Stimulated activated memory B cell treated with anti-CD40 and anti-IgM and Interleukin-4, amounts not matched to agents 10 μg/mL and 1 μg/mL and 100 μg/mL, for 72 hours (primary cell): ENCODE measurements around the gene SLC25A17.
A peak's percentile ranks its signal among the peaks of the same experiment; 100 is the strongest.

Source experiments
- ATAC-seq: fragments of 150-1000 bp; cut with Tn5 transposase; 2 replicates; pipeline ENCODE4 v1.10.0; 2021
- H3K27ac Mint-ChIP-seq: one replicate; pipeline ENCODE4 v1.8.0; 2022; ENCODE audit warnings: mild to moderate bottlenecking, mixed read lengths
- H3K27me3 Mint-ChIP-seq: one replicate; pipeline ENCODE4 v1.8.0; 2022; ENCODE audit warnings: mixed read lengths
- H3K36me3 Mint-ChIP-seq: one replicate; pipeline ENCODE4 v1.8.0; 2022; ENCODE audit warnings: mixed read lengths
- H3K4me1 Mint-ChIP-seq: one replicate; pipeline ENCODE4 v1.8.0; 2022; ENCODE audit warnings: mixed read lengths
- H3K4me3 Mint-ChIP-seq: one replicate; pipeline ENCODE4 v1.8.0; 2022; ENCODE audit warnings: mild to moderate bottlenecking, moderate library complexity, mixed read lengths
- H3K9me3 Mint-ChIP-seq: one replicate; pipeline ENCODE4 v1.8.0; 2022; ENCODE audit warnings: mixed read lengths

The SLC25A17 gene

GRCh38 chr22:40751250-40751649 lies 67.9 kb downstream of the SLC25A17 start:
- Mint-ChIP-seq H3K4me3 (no peak overlapping the region), H3K4me1 (no peaks in the 10 kb centered on the region), H3K27ac (no peak overlapping the region), H3K36me3 (no peaks in the 10 kb centered on the region), H3K27me3 (no peaks in the 10 kb centered on the region), H3K9me3 (peaks cover 6% of the 10 kb centered on the region)
- ATAC-seq = no peak

- Mint-ChIP-seq H3K36me3 (no peaks in the 10 kb centered on the region), H3K27ac (no peak overlapping the region), H3K9me3 (peaks cover 6% of the 10 kb centered on the region), H3K27me3 (no peaks in the 10 kb centered on the region), H3K4me1 (no peaks in the 10 kb centered on the region), H3K4me3 (no peak overlapping the region)
- ATAC-seq = no peak
Observed at GRCh38 chr22:40749829-40750228, 69.3 kb downstream of the SLC25A17 start.

GRCh38 chr22:40748388-40749355 lies 70.5 kb downstream of the SLC25A17 start:
- Mint-ChIP-seq H3K4me1 (no peaks in the 10 kb centered on the region), H3K9me3 (peaks cover 6% of the 10 kb centered on the region), H3K27me3 (no peaks in the 10 kb centered on the region), H3K4me3 (no peak overlapping the region), H3K27ac (no peak overlapping the region), H3K36me3 (no peaks in the 10 kb centered on the region)
- ATAC-seq = no peak

- H3K4me1 Mint-ChIP-seq = no peaks in the 10 kb centered on the region
- no peaks in the 10 kb centered on the region for H3K36me3 Mint-ChIP-seq
- ATAC-seq = no peak
- H3K27me3 Mint-ChIP-seq = no peaks in the 10 kb centered on the region
- H3K27ac Mint-ChIP-seq = no peak overlapping the region
- no peak overlapping the region for H3K4me3 Mint-ChIP-seq
- H3K9me3 Mint-ChIP-seq = peaks cover 6% of the 10 kb centered on the region
Observed at GRCh38 chr22:40747361-40747760, 71.8 kb downstream of the SLC25A17 start.

GRCh38 chr22:40746428-40747220 lies 72.5 kb downstream of the SLC25A17 start:
- Mint-ChIP-seq H3K4me3 (no peak overlapping the region), H3K27me3 (no peaks in the 10 kb centered on the region), H3K9me3 (peaks cover 6% of the 10 kb centered on the region), H3K36me3 (no peaks in the 10 kb centered on the region), H3K4me1 (no peaks in the 10 kb centered on the region), H3K27ac (no peak overlapping the region)
- no peak for ATAC-seq

GRCh38 chr22:40743768-40744167 lies 75.4 kb downstream of the SLC25A17 start:
- Mint-ChIP-seq H3K4me1 (no peaks in the 10 kb centered on the region), H3K27ac (no peak overlapping the region), H3K9me3 (peaks cover 6% of the 10 kb centered on the region), H3K36me3 (no peaks in the 10 kb centered on the region), H3K27me3 (no peaks in the 10 kb centered on the region), H3K4me3 (no peak overlapping the region)
- no peak for ATAC-seq

GRCh38 chr22:40741116-40741515 lies 78.0 kb downstream of the SLC25A17 start:
- Mint-ChIP-seq H3K27ac (no peak overlapping the region), H3K9me3 (no peaks in the 10 kb centered on the region), H3K27me3 (no peaks in the 10 kb centered on the region), H3K4me3 (no peak overlapping the region), H3K4me1 (no peaks in the 10 kb centered on the region), H3K36me3 (no peaks in the 10 kb centered on the region)
- ATAC-seq = no peak

GRCh38 chr22:40739721-40740120 lies 79.4 kb downstream of the SLC25A17 start:
- Mint-ChIP-seq H3K27ac (no peak overlapping the region), H3K27me3 (peaks cover 8% of the 10 kb centered on the region), H3K36me3 (no peaks in the 10 kb centered on the region), H3K9me3 (no peaks in the 10 kb centered on the region), H3K4me1 (no peaks in the 10 kb centered on the region), H3K4me3 (no peak overlapping the region)
- no peak for ATAC-seq

- Mint-ChIP-seq H3K9me3 (no peaks in the 10 kb centered on the region), H3K27me3 (peaks cover 19% of the 10 kb centered on the region), H3K27ac (no peak overlapping the region), H3K4me1 (peaks cover 7% of the 10 kb centered on the region), H3K36me3 (no peaks in the 10 kb centered on the region), H3K4me3 (no peak overlapping the region)
- no peak for ATAC-seq
Observed at GRCh38 chr22:40733919-40734318, 85.2 kb downstream of the SLC25A17 start.

GRCh38 chr22:40732999-40733292 lies 86.2 kb downstream of the SLC25A17 start:
- no peak for ATAC-seq
- Mint-ChIP-seq H3K27me3 (peaks cover 19% of the 10 kb centered on the region), H3K27ac (no peak overlapping the region), H3K4me3 (no peak overlapping the region), H3K9me3 (no peaks in the 10 kb centered on the region), H3K4me1 (peaks cover 14% of the 10 kb centered on the region), H3K36me3 (no peaks in the 10 kb centered on the region)

GRCh38 chr22:40729284-40729683 lies 89.9 kb downstream of the SLC25A17 start:
- H3K9me3 Mint-ChIP-seq = no peaks in the 10 kb centered on the region
- no peak for ATAC-seq
- H3K27ac Mint-ChIP-seq = no peak overlapping the region
- H3K36me3 Mint-ChIP-seq = peaks cover 5% of the 10 kb centered on the region
- peaks cover 19% of the 10 kb centered on the region for H3K27me3 Mint-ChIP-seq
- H3K4me3 Mint-ChIP-seq = no peak overlapping the region
- peaks cover 28% of the 10 kb centered on the region for H3K4me1 Mint-ChIP-seq

GRCh38 chr22:40728731-40729189 lies 90.4 kb downstream of the SLC25A17 start:
- Mint-ChIP-seq H3K27me3 (peaks cover 21% of the 10 kb centered on the region), H3K36me3 (peaks cover 5% of the 10 kb centered on the region), H3K9me3 (no peaks in the 10 kb centered on the region), H3K4me3 (no peak overlapping the region), H3K27ac (no peak overlapping the region), H3K4me1 (peaks cover 28% of the 10 kb centered on the region)
- no peak for ATAC-seq

- no peak overlapping the region for H3K4me3 Mint-ChIP-seq
- H3K27me3 Mint-ChIP-seq = peaks cover 24% of the 10 kb centered on the region
- no peak for ATAC-seq
- H3K9me3 Mint-ChIP-seq = no peaks in the 10 kb centered on the region
- no peak overlapping the region for H3K27ac Mint-ChIP-seq
- peaks cover 26% of the 10 kb centered on the region for H3K4me1 Mint-ChIP-seq
- H3K36me3 Mint-ChIP-seq = peaks cover 5% of the 10 kb centered on the region
Observed at GRCh38 chr22:40727964-40728615, 91.1 kb downstream of the SLC25A17 start.

GRCh38 chr22:40727070-40727963 lies 91.8 kb downstream of the SLC25A17 start:
- peaks cover 5% of the 10 kb centered on the region for H3K36me3 Mint-ChIP-seq
- H3K27me3 Mint-ChIP-seq = peaks cover 22% of the 10 kb centered on the region
- peak overlapping the region; percentile 53 for H3K27ac Mint-ChIP-seq
- peaks cover 20% of the 10 kb centered on the region for H3K4me1 Mint-ChIP-seq
- ATAC-seq = no peak
- no peaks in the 10 kb centered on the region for H3K9me3 Mint-ChIP-seq
- no peak overlapping the region for H3K4me3 Mint-ChIP-seq
